ACC112 (cell line): ENCODE data around the gene ZNF48.

Source experiments
- H2AFZ ChIP-seq: fragments of 200-600 bp; sonication (generic); one replicate; pipeline ENCODE4 v1.6.0; 2017; ENCODE audit warnings: antibody characterized with exemption, low read length; ENCODE audit not compliant: unreplicated experiment
- H3K27ac ChIP-seq: fragments of 200-600 bp; sonication (generic); 2 replicates; pipeline ENCODE4 v1.5.1; 2014; ENCODE audit warnings: low read depth, mild to moderate bottlenecking, antibody characterized with exemption, low read length, moderate library complexity
- H3K27me3 ChIP-seq: fragments of 200-600 bp; sonication (generic); 2 replicates; pipeline ENCODE4 v1.6.1; 2014; ENCODE audit warnings: mild to moderate bottlenecking, antibody characterized with exemption, low read length, moderate library complexity, mixed read lengths; ENCODE audit not compliant: insufficient read depth
- H3K36me3 ChIP-seq: fragments of 200-600 bp; sonication (generic); 2 replicates; pipeline ENCODE4 v1.6.1; 2016; ENCODE audit warnings: mild to moderate bottlenecking, antibody characterized with exemption, low read length, moderate library complexity, mixed read lengths; ENCODE audit not compliant: insufficient read depth
- H3K4me1 ChIP-seq: fragments of 200-600 bp; sonication (generic); one replicate; pipeline ENCODE4 v1.6.1; 2016; ENCODE audit warnings: low read length, mixed read lengths; ENCODE audit not compliant: insufficient read depth, unreplicated experiment, control insufficient read depth
- H3K4me3 ChIP-seq: fragments of 200-600 bp; sonication (generic); 2 replicates; pipeline ENCODE4 v1.5.1; 2014; ENCODE audit warnings: mild to moderate bottlenecking, low read depth, low read length
- H3K79me2 ChIP-seq: fragments of 200-600 bp; sonication (generic); one replicate; pipeline ENCODE4 v1.6.0; 2016; ENCODE audit warnings: low read length; ENCODE audit not compliant: control insufficient read depth, unreplicated experiment, insufficient read depth

The ZNF48 gene

DNA sequence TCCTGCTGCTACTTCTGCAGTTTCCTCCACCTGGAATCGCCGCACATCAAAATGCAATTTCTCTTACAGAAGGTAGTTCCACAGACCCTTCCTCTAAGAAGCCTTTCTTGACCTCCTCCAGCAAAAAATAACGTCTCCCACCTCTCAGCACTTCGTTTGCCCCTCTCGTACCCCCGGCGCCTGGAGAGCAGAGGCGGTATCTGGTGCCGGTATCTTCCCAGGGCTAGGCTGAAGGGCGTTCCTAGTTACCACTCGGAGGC lies 34.1 kb downstream of the ZNF48 start:
- peak overlapping the region; percentile 83 for H2AFZ ChIP-seq
- H3K4me3 ChIP-seq, result peak overlapping the region; percentile 87
- peaks cover 4% of the 10 kb centered on the region for H3K4me1 ChIP-seq
- no peaks in the 10 kb centered on the region for H3K27me3 ChIP-seq
- H3K27ac ChIP-seq, result no peak overlapping the region
- peaks cover 23% of the 10 kb centered on the region for H3K79me2 ChIP-seq
- no peaks in the 10 kb centered on the region for H3K36me3 ChIP-seq

DNA sequence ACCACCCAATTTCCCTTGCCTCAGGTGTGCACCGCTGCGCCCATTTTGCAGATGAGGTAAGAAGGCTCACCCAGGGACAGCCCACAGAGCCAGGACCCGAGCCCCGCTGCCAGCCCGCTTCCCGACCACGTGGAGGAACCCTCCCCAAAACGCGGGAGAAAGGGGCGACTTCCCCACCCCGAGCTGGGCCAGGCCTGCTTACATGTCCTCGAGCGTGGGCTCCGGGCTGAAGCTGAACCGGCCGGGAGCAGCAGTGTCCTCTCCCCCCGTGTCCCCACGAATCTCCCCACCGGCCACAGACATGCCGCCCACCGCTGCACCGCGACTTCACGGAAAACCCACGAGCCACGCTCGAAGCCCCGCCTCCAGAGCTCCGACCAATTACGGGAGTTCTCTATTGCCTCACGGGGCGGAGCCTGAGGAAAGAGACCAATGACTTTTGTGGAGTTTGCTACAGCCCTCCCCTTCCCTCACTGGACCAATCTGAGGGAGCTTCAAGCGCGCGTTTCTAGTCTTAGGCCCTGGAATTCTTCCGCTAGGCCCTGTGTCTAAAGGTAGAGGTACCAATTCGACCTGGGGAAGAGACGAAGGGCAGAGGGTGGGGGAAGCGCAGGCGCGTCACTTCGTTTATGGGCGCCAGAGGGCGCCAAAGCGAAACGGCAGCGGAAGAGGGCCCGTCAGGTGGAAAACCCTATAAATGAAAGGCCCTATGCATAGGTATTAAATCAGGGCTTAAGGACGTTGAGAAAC lies 34.6 kb downstream of the ZNF48 start, which contains the start of gene DCTPP1:
DCTPP1 (minus strand) TSS at position 353 of the 750 bp plus-strand sequence; CDS start at position 303, 50 bp downstream.
- H3K4me3 ChIP-seq, result peak within 1 kb of the TSS; percentile 87
- peak within 1 kb of the TSS; percentile 83 for H2AFZ ChIP-seq
- H3K4me1 ChIP-seq, result peaks cover 4% of the 10 kb centered on the region
- H3K36me3 ChIP-seq, result no peaks in the 10 kb centered on the region
- H3K27me3 ChIP-seq, result no peaks in the 10 kb centered on the region
- H3K27ac ChIP-seq, result no peak within 1 kb of the TSS
- H3K79me2 ChIP-seq, result peaks cover 21% of the 10 kb centered on the region

GRCh38 chr16:30430428-30430970 lies 35.3 kb downstream of the ZNF48 start:
- Histone ChIP-seq H3K79me2 (peaks cover 21% of the 10 kb centered on the region), H3K27ac (no peak overlapping the region), H3K4me3 (peak overlapping the region; percentile 87), H3K36me3 (no peaks in the 10 kb centered on the region), H2AFZ (peak overlapping the region; percentile 67), H3K27me3 (no peaks in the 10 kb centered on the region), H3K4me1 (peaks cover 4% of the 10 kb centered on the region)

- no peak overlapping the region for H3K27ac ChIP-seq
- H3K4me3 ChIP-seq, result no peak overlapping the region
- H3K27me3 ChIP-seq, result no peaks in the 10 kb centered on the region
- H3K36me3 ChIP-seq, result no peaks in the 10 kb centered on the region
- no peak overlapping the region for H2AFZ ChIP-seq
- H3K79me2 ChIP-seq, result no peaks in the 10 kb centered on the region
- peaks cover 4% of the 10 kb centered on the region for H3K4me1 ChIP-seq
Measured at GRCh38 chr16:30434852-30435251, 39.6 kb downstream of the ZNF48 start.

DNA sequence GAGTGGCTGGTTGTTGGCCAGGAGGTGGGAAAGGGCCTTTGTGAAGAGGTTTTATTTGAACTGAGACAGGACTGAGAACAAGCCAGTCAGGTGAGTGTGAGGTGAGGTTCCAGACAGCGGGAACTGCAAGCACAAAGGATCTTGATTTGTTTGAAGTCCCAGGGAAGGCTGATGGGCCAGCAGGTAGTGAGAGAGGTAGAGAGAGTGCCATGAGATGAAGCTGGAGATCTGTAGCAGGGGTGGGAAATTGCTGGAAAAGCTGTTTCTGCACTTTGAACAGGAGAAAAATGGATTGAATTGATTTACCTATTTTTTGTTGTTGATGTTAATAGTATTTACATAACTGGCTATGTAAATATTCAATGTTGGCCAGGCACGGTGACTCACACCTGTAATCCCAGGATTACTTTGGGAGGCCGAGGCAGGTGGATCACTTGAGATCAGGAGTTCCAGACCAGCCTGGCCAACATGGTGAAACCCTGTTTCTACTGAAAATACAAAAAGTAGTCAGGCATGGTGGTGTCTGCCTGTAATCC lies 42.4 kb downstream of the ZNF48 start:
- Histone ChIP-seq H3K79me2 (no peaks in the 10 kb centered on the region), H3K4me3 (no peak overlapping the region), H3K27ac (no peak overlapping the region), H3K27me3 (no peaks in the 10 kb centered on the region), H3K36me3 (no peaks in the 10 kb centered on the region), H3K4me1 (no peaks in the 10 kb centered on the region), H2AFZ (no peak overlapping the region)

- peaks cover 2% of the 10 kb centered on the region for H3K79me2 ChIP-seq
- H3K27me3 ChIP-seq, result no peaks in the 10 kb centered on the region
- no peak overlapping the region for H3K4me3 ChIP-seq
- no peaks in the 10 kb centered on the region for H3K4me1 ChIP-seq
- 0 out of 2 replicates have a peak, but pooled peaks cover 6% of the 10 kb centered on the region for H3K36me3 ChIP-seq
- H3K27ac ChIP-seq, result no peak overlapping the region
- no peak overlapping the region for H2AFZ ChIP-seq
Measured at GRCh38 chr16:30438835-30439234, 43.6 kb downstream of the ZNF48 start.

DNA sequence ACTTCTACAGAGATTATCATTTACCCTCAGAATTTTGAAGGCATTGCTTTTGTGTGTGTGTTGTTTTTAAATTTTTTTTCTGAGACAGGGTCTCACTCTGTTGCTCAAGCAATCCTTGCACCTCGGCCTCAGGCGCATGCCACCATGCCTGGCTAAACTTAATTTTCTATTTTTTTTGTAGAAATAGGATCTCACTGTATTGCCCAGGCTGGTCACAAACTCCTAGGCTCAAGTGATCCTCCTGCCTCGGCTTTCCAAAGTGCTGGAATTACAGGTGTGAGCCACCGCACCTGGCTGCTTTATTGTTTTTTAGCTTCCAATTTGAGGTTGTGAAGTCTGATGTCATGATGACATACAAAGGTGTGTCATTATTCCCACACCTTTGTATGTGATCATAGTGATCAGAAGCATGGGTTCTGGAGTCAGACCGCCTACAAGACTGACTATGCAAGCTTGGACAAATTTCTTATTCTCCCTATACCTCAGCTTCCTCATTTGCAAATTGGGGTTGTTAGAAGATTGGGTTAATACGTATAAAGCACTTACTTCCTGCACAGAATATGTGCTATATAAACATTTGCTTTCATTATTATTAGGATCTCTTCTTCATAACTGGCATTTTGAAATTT lies 44.6 kb downstream of the ZNF48 start:
- Histone ChIP-seq H3K4me3 (no peak overlapping the region), H2AFZ (no peak overlapping the region), H3K27ac (no peak overlapping the region), H3K27me3 (no peaks in the 10 kb centered on the region), H3K36me3 (peaks cover 16% of the 10 kb centered on the region), H3K4me1 (peaks cover 10% of the 10 kb centered on the region), H3K79me2 (peaks cover 12% of the 10 kb centered on the region)

GRCh38 chr16:30443631-30444030 lies 48.4 kb downstream of the ZNF48 start:
- Histone ChIP-seq H3K79me2 (peaks cover 20% of the 10 kb centered on the region), H3K27ac (no peak overlapping the region), H3K4me3 (0 out of 2 replicates have a peak overlapping the region, but pooled peaks have one; percentile 97), H2AFZ (no peak overlapping the region), H3K4me1 (peaks cover 15% of the 10 kb centered on the region), H3K27me3 (no peaks in the 10 kb centered on the region), H3K36me3 (peaks cover 16% of the 10 kb centered on the region)

GRCh38 chr16:30444231-30445148 lies 49.3 kb downstream of the ZNF48 start:
- Histone ChIP-seq H3K27me3 (no peaks in the 10 kb centered on the region), H3K36me3 (peaks cover 16% of the 10 kb centered on the region), H3K79me2 (peaks cover 20% of the 10 kb centered on the region), H3K4me1 (peaks cover 15% of the 10 kb centered on the region), H3K27ac (peak overlapping the region; percentile 82), H3K4me3 (peak overlapping the region; percentile 97), H2AFZ (no peak overlapping the region)

GRCh38 chr16:30445149-30445407 lies 49.9 kb downstream of the ZNF48 start:
- H3K27me3 ChIP-seq, result no peaks in the 10 kb centered on the region
- peak overlapping the region; percentile 100 for H2AFZ ChIP-seq
- peaks cover 16% of the 10 kb centered on the region for H3K36me3 ChIP-seq
- peak overlapping the region; percentile 82 for H3K27ac ChIP-seq
- peaks cover 20% of the 10 kb centered on the region for H3K79me2 ChIP-seq
- peak overlapping the region; percentile 97 for H3K4me3 ChIP-seq
- peaks cover 15% of the 10 kb centered on the region for H3K4me1 ChIP-seq
